H9 (cell line): ENCODE results near the gene CD9. TPM values are rescaled to one million over a fixed set of nuclear protein-coding genes. Genes with fewer than 3 reads are reported as not detected.

Source experiments
- DNase-seq: peaks from one replicate; pipeline ENCODE4 v3.0.0-alpha.2; 2017
- H2AFZ ChIP-seq: one replicate; pipeline ENCODE4 v1.6.1; 2013; ENCODE audit warnings: mild to moderate bottlenecking, low read length, control low read depth, moderate library complexity
- H2AK5ac ChIP-seq: 2 replicates; pipeline ENCODE4 v1.6.1; 2013; ENCODE audit warnings: low read length, control low read depth, mixed read lengths; ENCODE audit not compliant: insufficient read length
- H2BK120ac ChIP-seq: one replicate; pipeline ENCODE4 v1.6.1; 2013; ENCODE audit warnings: low read depth, mild to moderate bottlenecking, low read length, control low read depth, inconsistent platforms; ENCODE audit not compliant: poor library complexity, severe bottlenecking
- H2BK12ac ChIP-seq: 2 replicates; pipeline ENCODE4 v1.6.1; 2013; ENCODE audit warnings: low read length, control low read depth, mixed read lengths, low read depth; ENCODE audit not compliant: insufficient read length
- H2BK15ac ChIP-seq: 2 replicates; pipeline ENCODE4 v1.6.1; 2013; ENCODE audit warnings: low read depth, low read length, control low read depth
- H2BK20ac ChIP-seq: one replicate; pipeline ENCODE4 v1.6.1; 2013; ENCODE audit warnings: low read depth, mild to moderate bottlenecking, low read length, control low read depth, inconsistent platforms; ENCODE audit not compliant: poor library complexity, severe bottlenecking
- H2BK5ac ChIP-seq: 2 replicates; pipeline ENCODE4 v1.6.1; 2013; ENCODE audit warnings: low read length, control low read depth, mixed read lengths; ENCODE audit not compliant: insufficient read length
- H3K14ac ChIP-seq: 2 replicates; pipeline ENCODE4 v1.6.1; 2013; ENCODE audit warnings: low read length, control low read depth; ENCODE audit not compliant: insufficient read depth
- H3K18ac ChIP-seq: 2 replicates; pipeline ENCODE4 v1.6.1; 2013; ENCODE audit warnings: low read depth, mild to moderate bottlenecking, mixed read lengths, low read length, control low read depth; ENCODE audit not compliant: insufficient read length
- H3K23ac ChIP-seq: 2 replicates; pipeline ENCODE4 v1.6.1; 2013; ENCODE audit warnings: low read length, control low read depth, mixed read lengths, low read depth; ENCODE audit not compliant: insufficient read length
- H3K23me2 ChIP-seq: 2 replicates; pipeline ENCODE4 v1.6.1; 2013; ENCODE audit warnings: low read depth, mild to moderate bottlenecking, mixed read lengths, low read length, control low read depth; ENCODE audit not compliant: insufficient read length, poor library complexity, severe bottlenecking
- H3K27ac ChIP-seq: 2 replicates; pipeline ENCODE4 v1.5.1; 2013; ENCODE audit warnings: low read length, control low read depth, mixed read lengths, low read depth; ENCODE audit not compliant: insufficient read length
- H3K27me3 ChIP-seq: 2 replicates; pipeline ENCODE4 v1.6.1; 2013; ENCODE audit warnings: low read length, control low read depth, inconsistent platforms; ENCODE audit not compliant: insufficient read depth
- H3K4ac ChIP-seq: 2 replicates; pipeline ENCODE4 v1.6.1; 2013; ENCODE audit warnings: low read depth, mild to moderate bottlenecking, control low read depth, inconsistent platforms, low read length, moderate library complexity
- H3K4me1 ChIP-seq: 2 replicates; pipeline ENCODE4 v1.6.1; 2013; ENCODE audit warnings: low read length, control low read depth, inconsistent platforms; ENCODE audit not compliant: insufficient read depth
- H3K4me2 ChIP-seq: 2 replicates; pipeline ENCODE4 v1.6.1; 2013; ENCODE audit warnings: low read length, control low read depth, mixed read lengths; ENCODE audit not compliant: insufficient read length, insufficient read depth
- H3K56ac ChIP-seq: 2 replicates; pipeline ENCODE4 v1.6.1; 2013; ENCODE audit warnings: low read depth, mild to moderate bottlenecking, mixed read lengths, low read length, control low read depth; ENCODE audit not compliant: insufficient read length
- H3K79me1 ChIP-seq: 2 replicates; pipeline ENCODE4 v1.6.1; 2013; ENCODE audit warnings: low read depth, mild to moderate bottlenecking, moderate library complexity, low read length, control low read depth, inconsistent platforms; ENCODE audit not compliant: insufficient read depth, poor library complexity, severe bottlenecking
- H3K79me2 ChIP-seq: 2 replicates; pipeline ENCODE4 v1.6.1; 2013; ENCODE audit warnings: low read length, control low read depth, inconsistent platforms; ENCODE audit not compliant: insufficient read depth
- H3K9ac ChIP-seq: 2 replicates; pipeline ENCODE4 v1.6.1; 2013; ENCODE audit warnings: low read length, control low read depth, mixed read lengths; ENCODE audit not compliant: insufficient read length; ENCODE audit errors: extremely low read depth
- H3K9me3 ChIP-seq: one replicate; pipeline ENCODE4 v1.6.1; 2013; ENCODE audit warnings: low read depth, low read length, inconsistent platforms; ENCODE audit not compliant: control insufficient read depth
- H3T11ph ChIP-seq: one replicate; pipeline ENCODE4 v1.6.1; 2013; ENCODE audit warnings: mild to moderate bottlenecking, low read length, control low read depth, inconsistent platforms
- H4K20me1 ChIP-seq: one replicate; pipeline ENCODE4 v1.6.1; 2013; ENCODE audit not compliant: control insufficient read depth, insufficient read length, insufficient read depth
- H4K5ac ChIP-seq: 2 replicates; pipeline ENCODE4 v1.6.1; 2013; ENCODE audit warnings: low read depth, mild to moderate bottlenecking, mixed read lengths, low read length, control low read depth; ENCODE audit not compliant: insufficient read length
- H4K8ac ChIP-seq: replicated peaks from 2 replicates; pipeline ENCODE4 v1.6.1; 2013; ENCODE audit warnings: low read length, control low read depth, mixed read lengths, low read depth; ENCODE audit not compliant: insufficient read length
- H4K91ac ChIP-seq: 2 replicates; pipeline ENCODE4 v1.6.1; 2013; ENCODE audit warnings: low read depth, mild to moderate bottlenecking, moderate library complexity, mixed read lengths, low read length, control low read depth; ENCODE audit not compliant: insufficient read length
- H3K27ac Mint-ChIP-seq, 3 experiments: 2 replicates in 2 of 3; 3 replicates in 1 of 3; pipeline ENCODE4 v1.8.0; 2020 to 2021; ENCODE audit warnings: mixed read lengths in 3 of 3, mild to moderate bottlenecking in 1 of 3, moderate library complexity in 1 of 3
- H3K27me3 Mint-ChIP-seq: 2 replicates; pipeline ENCODE4 v1.8.0; 2021; ENCODE audit warnings: low read depth, mild to moderate bottlenecking, moderate library complexity, mixed read lengths
- H3K36me3 Mint-ChIP-seq, 3 experiments: 2 replicates in 2 of 3; 3 replicates in 1 of 3; pipeline ENCODE4 v1.8.0; 2020 to 2021; ENCODE audit warnings: low read depth in 3 of 3, mixed read lengths in 3 of 3; ENCODE audit not compliant: insufficient read depth in 1 of 3
- H3K4me1 Mint-ChIP-seq, 2 experiments: 2 replicates each; pipeline ENCODE4 v1.8.0; 2020; ENCODE audit warnings: mixed read lengths in 2 of 2
- H3K4me3 Mint-ChIP-seq, 2 experiments: 2 replicates in 1 of 2; 3 replicates in 1 of 2; pipeline ENCODE4 v1.8.0; 2020 to 2021; ENCODE audit warnings: mild to moderate bottlenecking in 2 of 2, mixed read lengths in 2 of 2, moderate library complexity in 1 of 2
- H3K9me3 Mint-ChIP-seq, 2 experiments: 2 replicates in 1 of 2; 3 replicates in 1 of 2; pipeline ENCODE4 v1.8.0; 2020; ENCODE audit warnings: mild to moderate bottlenecking in 2 of 2, mixed read lengths in 2 of 2, moderate library complexity in 1 of 2
- WGBS: extraction: QIAGEN DNeasy Blood & Tissue Kit; methylation state at CpG from one replicate; pipeline ENCODE4 v1.1.7; 2013; ENCODE audit warnings: missing lambda C conversion rate, low lambda C conversion rate, mixed read lengths; ENCODE audit not compliant: insufficient read length; ENCODE audit errors: extremely low coverage; 5-methylcytosine and 5-hydroxymethylcytosine counted together
- total RNA-seq: library from RNA; stranded (reverse); gene quantifications from 2 replicates; pipeline ENCODE4 v1.2.1, GENCODE V29; 2021
- TF ChIP-seq, protein P1 (sequence below): fragments of 200-600 bp; sonication (generic); conservative IDR thresholded peaks from 3 replicates; pipeline ENCODE4 v1.8.0; 2021; ENCODE audit warnings: antibody characterized with exemption, mild to moderate bottlenecking

CD9 gene
- total RNA-seq, 1 experiment from 2014 or later = 132 TPM

- Histone ChIP-seq H3K18ac (no peak overlapping the region), H4K5ac (no peak overlapping the region), H4K91ac (no peak overlapping the region), H3K79me2 (no peaks in the 10 kb centered on the region), H3K23ac (no peak overlapping the region), H3K4me1 (no peaks in the 10 kb centered on the region; the same call in 1 of the 2 replicates), H3K23me2 (no peaks in the 10 kb centered on the region), H3K27ac (no peak overlapping the region), H2AK5ac (no peak overlapping the region), H3K9me3 (no peaks in the 10 kb centered on the region), H2BK15ac (no peak overlapping the region), H3K79me1 (no peaks in the 10 kb centered on the region), H2BK12ac (no peak overlapping the region), H4K8ac (no peak overlapping the region), H2BK20ac (no peak overlapping the region), H3K56ac (no peak overlapping the region), H3K27me3 (no peaks in the 10 kb centered on the region), H4K20me1 (no peaks in the 10 kb centered on the region), H2BK5ac (no peak overlapping the region), H3T11ph (no peak overlapping the region), H3K4ac (no peak overlapping the region), H3K4me2 (no peak overlapping the region), H3K14ac (no peak overlapping the region), H2BK120ac (no peak overlapping the region), H2AFZ (no peak overlapping the region), H3K9ac (no peak overlapping the region)
- TF ChIP-seq, protein P1, sequence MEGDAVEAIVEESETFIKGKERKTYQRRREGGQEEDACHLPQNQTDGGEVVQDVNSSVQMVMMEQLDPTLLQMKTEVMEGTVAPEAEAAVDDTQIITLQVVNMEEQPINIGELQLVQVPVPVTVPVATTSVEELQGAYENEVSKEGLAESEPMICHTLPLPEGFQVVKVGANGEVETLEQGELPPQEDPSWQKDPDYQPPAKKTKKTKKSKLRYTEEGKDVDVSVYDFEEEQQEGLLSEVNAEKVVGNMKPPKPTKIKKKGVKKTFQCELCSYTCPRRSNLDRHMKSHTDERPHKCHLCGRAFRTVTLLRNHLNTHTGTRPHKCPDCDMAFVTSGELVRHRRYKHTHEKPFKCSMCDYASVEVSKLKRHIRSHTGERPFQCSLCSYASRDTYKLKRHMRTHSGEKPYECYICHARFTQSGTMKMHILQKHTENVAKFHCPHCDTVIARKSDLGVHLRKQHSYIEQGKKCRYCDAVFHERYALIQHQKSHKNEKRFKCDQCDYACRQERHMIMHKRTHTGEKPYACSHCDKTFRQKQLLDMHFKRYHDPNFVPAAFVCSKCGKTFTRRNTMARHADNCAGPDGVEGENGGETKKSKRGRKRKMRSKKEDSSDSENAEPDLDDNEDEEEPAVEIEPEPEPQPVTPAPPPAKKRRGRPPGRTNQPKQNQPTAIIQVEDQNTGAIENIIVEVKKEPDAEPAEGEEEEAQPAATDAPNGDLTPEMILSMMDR = no peak
- Mint-ChIP-seq H3K9me3 (no peaks in the 10 kb centered on the region), H3K36me3 (no peaks in the 10 kb centered on the region), H3K4me3 (no peak overlapping the region), H3K4me1 (peaks cover 8 to 12% of the 10 kb centered on the region in 2 experiments; a peak in 3 of 4 replicates), H3K27me3 (peaks cover 7% of the 10 kb centered on the region), H3K27ac (no peak overlapping the region; a peak in 1 of 7 replicates)
- peak; percentile 36 for DNase-seq
- no CpG with 5 or more reads among the region's 16 CpGs for WGBS
These were observed 38.9 kb upstream of the CD9 start for GRCh38 chr12:6161124-6161882.
